NCI-H748 (cell line): ENCODE data around the gene MICAL1.
"Not testable (repeated sequence)": the region's sequence is repeated elsewhere in the genome, so short reads cannot be mapped to it uniquely, and the experiment has no call there.

Source experiments
- DNase-seq: peaks from one replicate; lab custom pipeline; 2025; ENCODE audit not compliant: unreplicated experiment; lab: John Stamatoyannopoulos, UW

MICAL1 gene

GRCh38 chr6:109477184-109477583 lies 21.6 kb upstream of the MICAL1 start:
- DNase-seq: no peak

GRCh38 chr6:109475625-109476024 lies 20.1 kb upstream of the MICAL1 start:
- no peak for DNase-seq

GRCh38 chr6:109474995-109475394 lies 19.4 kb upstream of the MICAL1 start:
- DNase-seq: no peak

GRCh38 chr6:109473120-109473519 lies 17.5 kb upstream of the MICAL1 start:
- DNase-seq: no peak

- no peak for DNase-seq
Measured at GRCh38 chr6:109472132-109472995, 16.8 kb upstream of the MICAL1 start.

- no peak for DNase-seq
Measured at GRCh38 chr6:109471105-109471810, 15.7 kb upstream of the MICAL1 start.

GRCh38 chr6:109469591-109470189 lies 14.1 kb upstream of the MICAL1 start:
- DNase-seq: no peak

- DNase-seq: no peak
Measured at GRCh38 chr6:109467696-109468095, 12.1 kb upstream of the MICAL1 start.

GRCh38 chr6:109466212-109466923 lies 10.8 kb upstream of the MICAL1 start:
- DNase-seq: no peak

GRCh38 chr6:109465772-109466171 lies 10.2 kb upstream of the MICAL1 start:
- DNase-seq: peak; percentile 65

- no peak for DNase-seq
Measured at GRCh38 chr6:109461733-109462526, 6.4 kb upstream of the MICAL1 start.

- not testable (repeated sequence) for DNase-seq
Measured at GRCh38 chr6:109461205-109461604, 5.6 kb upstream of the MICAL1 start.

GRCh38 chr6:109460161-109460829 lies 4.7 kb upstream of the MICAL1 start:
- no peak for DNase-seq

GRCh38 chr6:109458774-109459531 lies 3.4 kb upstream of the MICAL1 start:
- no peak for DNase-seq

- DNase-seq: no peak
Measured at GRCh38 chr6:109457562-109457996, 2.0 kb upstream of the MICAL1 start.

GRCh38 chr6:109456710-109457561 lies 1.4 kb upstream of the MICAL1 start:
- DNase-seq: no peak

GRCh38 chr6:109456111-109456583 lies 575 bp upstream of the MICAL1 start:
- DNase-seq: peak; percentile 73
